NCI-H2029 (cell line): Measurements from ENCODE around the gene CCDC137.
"Not testable (repeated sequence)": the region's sequence is repeated elsewhere in the genome, so short reads cannot be mapped to it uniquely, and the experiment has no call there.

Source experiments
- DNase-seq: peaks from one replicate; lab custom pipeline; 2025; lab: John Stamatoyannopoulos, UW

Gene CCDC137

GRCh38 chr17:81651692-81652091, 14.8 kb upstream of the CCDC137 start:
- DNase-seq: no peak

- DNase-seq: no peak
Observed at GRCh38 chr17:81652906-81653771, 13.4 kb upstream of the CCDC137 start.

- DNase-seq: no peak
Observed at GRCh38 chr17:81655378-81656117, 11.0 kb upstream of the CCDC137 start.

DNA sequence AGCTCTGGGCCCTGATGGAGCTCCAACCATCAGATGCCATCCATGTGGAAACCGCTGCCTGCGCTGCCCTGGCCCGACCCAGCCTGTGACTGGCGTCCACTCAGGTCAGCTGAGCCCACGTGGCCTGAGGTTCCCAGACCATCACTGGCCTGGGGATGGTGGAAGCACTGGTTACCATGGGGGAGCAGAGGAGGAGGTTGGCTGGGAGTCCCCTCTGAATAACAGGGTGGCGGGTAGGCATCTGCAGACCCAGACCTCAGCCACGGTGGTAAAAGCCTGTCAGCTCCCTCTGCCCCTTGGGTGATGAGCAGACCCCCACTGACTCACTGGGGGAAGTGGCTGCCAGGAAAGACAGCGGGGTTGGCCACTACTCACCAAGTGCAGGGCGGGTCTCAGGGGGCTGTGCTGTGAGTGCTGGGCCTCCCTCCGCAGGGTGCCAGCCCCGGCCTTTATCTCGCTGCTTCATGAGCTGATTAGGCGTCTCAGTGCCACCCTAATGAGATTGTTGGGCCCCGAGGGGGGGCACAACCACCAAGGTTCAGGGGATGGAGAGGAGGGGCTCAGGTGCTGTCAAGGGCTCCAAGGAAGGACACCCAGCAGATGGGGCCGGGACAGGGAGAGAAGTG, 10.3 kb upstream of the CCDC137 start, which contains the start of gene PDE6G:
TSS of gene PDE6G (minus strand) at position 425 of the 626 bp plus-strand sequence. CDS start 3,237 bp downstream, outside the sequence.
- no peak for DNase-seq

DNA sequence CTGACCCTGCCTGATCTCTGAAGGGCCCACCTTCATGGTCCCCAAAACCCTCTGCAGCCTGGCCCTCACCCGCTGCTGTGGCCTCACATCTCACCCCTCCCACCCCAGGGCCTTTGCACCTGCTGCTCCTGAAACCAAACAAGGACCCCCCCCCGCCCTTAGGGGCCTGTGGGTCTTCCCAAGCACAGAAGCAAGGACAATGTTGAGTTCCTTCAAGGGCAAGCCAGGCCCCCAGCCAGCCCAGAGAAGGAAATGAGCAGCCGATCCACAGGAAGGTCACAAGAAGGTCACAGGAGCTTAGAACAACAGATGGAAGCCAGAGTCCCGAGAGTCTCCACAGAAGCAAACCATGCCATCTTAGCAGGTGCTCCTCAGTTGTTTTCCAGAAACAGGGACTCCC, 9.7 kb upstream of the CCDC137 start:
- DNase-seq: no peak

DNA sequence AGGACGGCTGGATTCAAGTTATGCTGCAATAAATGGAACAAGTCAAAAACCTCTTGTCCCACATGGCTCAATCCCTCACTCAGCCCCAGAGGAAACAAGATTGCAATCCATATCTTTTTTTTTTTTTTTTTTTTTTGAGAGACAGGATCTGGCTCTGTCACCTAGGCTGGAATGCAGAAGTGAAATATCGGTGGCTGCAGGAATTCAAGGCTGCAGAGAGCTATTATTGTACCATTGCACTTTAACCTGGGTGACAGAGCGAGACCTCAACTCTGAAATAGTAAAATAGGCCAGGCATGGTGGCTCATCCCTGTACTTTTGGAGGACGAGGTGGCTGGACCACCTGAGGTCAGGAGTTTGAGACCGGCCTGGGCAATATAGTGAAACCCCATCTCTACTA, 7.5 kb upstream of the CCDC137 start:
- no peak for DNase-seq

DNA sequence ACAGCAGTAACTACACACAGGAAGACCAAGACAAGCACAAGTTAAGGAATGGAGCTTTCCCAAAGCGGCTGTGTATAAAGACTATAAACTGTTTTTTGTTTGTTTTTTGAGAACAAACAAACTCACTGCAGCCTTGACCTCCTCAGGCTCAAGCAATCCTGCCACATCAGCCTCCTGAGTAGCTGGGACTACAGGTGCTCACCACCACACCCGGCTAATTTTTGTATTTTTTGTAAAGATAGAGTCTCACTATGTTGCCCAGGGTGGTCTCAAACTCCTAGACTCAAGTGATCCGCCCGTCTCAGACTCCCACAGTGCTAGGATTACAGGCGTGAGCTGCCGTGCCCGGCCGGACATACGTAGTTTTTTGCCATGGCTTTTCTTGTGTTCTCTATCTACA, 6.1 kb upstream of the CCDC137 start:
- no peak for DNase-seq

- no peak for DNase-seq
Observed at GRCh38 chr17:81662002-81662401, 4.5 kb upstream of the CCDC137 start.

- DNase-seq: no peak
Observed at GRCh38 chr17:81664051-81664470, 2.5 kb upstream of the CCDC137 start.

- no peak for DNase-seq
Observed at GRCh38 chr17:81665205-81666091, 1.1 kb upstream of the CCDC137 start.

GRCh38 chr17:81666092-81666341, 520 bp upstream of the CCDC137 start:
- DNase-seq: no peak

DNA sequence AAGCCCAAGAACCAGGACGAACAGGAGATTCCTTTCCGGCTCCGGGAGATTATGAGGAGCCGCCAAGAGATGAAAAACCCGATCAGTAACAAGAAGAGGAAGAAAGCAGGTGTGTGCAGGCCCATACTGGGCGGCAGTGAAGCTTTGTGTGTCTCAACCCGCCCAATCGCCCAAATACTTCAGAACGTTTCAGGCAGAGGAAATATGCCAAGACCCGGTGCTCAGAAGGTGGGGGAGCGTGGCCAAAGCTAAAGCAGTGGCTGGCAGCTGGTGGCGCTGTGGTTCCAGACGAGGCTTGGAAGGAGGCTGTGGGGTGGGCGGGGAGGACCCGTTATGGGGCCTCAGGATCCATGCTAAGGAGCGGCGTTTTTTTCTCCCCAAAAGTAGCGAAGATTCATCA, 1.2 kb downstream of the CCDC137 start:
- DNase-seq: no peak

DNA sequence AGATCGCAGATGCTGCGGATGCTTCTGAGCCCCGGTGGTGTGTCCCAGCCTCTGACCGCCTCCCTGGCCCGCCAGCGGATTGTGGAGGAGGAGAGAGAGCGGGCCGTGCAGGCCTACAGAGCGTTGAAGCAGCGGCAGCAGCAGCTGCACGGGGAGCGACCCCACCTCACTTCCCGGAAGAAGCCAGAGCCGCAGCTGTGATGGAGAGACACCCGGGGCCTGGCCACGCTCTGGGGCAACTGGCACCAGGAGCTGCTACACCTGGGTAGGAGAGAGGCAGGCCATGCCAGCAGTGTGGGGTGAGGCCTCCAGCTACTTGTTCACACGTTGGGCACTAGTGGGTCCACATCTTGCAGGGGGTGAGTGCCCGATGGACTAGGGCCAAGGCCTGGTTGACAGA, 6.0 kb downstream of the CCDC137 start:
- no peak for DNase-seq

DNA sequence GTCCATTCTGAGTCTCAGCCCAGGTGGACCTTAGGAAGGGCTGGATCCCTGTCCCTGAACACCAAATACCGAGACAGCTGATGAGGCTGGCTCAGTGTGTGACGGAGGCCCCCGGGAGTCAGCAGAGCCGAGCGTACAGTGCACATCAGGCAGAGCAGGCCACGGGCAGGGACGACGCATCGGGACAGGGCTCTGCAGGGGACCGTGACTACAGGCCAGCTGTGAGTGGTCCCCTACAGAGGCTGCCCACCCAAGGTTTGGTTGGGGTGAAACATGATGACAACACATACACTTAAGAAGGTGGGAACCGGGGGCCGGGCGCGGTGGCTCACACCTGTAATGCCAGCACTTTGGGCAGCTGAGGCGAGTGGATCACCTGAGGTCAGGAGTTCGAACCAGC, 6.4 kb downstream of the CCDC137 start:
- no peak for DNase-seq

GRCh38 chr17:81673561-81674258, 7.2 kb downstream of the CCDC137 start:
- no peak for DNase-seq

DNA sequence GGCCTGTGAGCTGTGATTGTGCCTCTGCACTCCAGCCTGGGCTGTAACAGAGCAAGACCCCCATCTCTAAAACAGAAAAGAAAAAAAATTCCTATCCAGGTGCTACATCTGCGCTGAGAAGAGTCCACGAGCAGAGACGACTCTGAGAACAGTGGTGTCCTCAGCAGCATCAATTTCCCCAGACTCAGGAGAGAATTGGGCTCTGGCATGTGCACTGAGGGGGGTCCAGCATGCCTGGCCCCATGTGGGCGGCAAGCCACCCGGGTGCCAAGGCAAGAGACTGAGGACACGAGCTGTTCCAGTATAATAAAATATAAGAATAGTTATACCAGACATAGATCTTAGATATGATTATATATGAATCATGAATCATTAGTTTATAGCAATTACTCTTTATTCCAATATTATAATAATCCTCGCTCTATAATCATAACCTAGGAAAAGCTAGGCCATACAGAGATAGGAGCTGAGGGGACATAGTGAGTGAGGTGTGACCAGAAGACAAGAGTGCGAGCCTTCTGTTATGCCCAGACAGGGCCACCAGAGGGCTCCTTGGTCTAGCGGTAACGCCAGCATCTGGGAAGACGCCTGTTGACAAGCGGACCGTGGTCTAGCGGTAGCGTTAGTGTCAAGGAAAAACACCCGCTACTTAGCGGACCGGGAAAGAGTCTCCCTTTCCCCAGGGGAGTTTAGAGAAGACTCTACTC, 9.1 kb downstream of the CCDC137 start:
- not testable (repeated sequence) for DNase-seq

- DNase-seq: no peak
Observed at GRCh38 chr17:81676906-81677305, 10.4 kb downstream of the CCDC137 start.

- DNase-seq: no peak
Observed at GRCh38 chr17:81680150-81680549, 13.6 kb downstream of the CCDC137 start.

GRCh38 chr17:81681672-81682071, 15.1 kb downstream of the CCDC137 start:
- no peak for DNase-seq

DNA sequence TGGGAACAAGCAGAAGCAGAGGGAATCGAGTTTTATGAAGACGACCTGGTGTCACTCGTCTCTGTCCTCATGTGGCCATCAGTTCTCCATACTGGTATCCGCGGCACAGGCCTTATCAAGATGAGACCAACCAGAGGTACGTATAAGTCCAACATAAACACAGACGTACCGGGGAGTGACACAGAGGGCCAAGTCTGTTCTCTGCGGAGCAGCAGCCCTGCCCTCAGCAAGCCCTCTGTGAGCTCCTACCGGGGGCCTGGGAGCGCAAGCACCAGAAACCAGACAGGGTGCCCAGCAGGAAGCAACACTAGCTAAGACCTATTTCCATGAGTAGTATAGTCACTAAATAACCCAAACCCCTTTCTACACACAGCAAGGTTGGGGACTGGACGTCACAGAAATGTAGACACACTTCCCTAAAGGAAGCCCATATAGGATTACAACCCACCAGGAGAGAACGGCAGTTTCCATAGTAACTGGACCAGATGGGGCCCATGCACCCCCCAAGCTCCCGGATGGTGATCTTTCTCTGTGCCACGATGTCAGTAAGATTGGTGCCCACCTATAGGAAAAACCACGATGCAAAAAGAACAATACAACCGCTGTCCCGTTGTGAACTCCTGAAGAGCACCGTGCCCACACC, 16.1 kb downstream of the CCDC137 start:
- no peak for DNase-seq
